GM12872 (cell line): ENCODE data around the gene OIP5.
A peak's percentile ranks its signal among the peaks of the same experiment; 100 is the strongest.

Experiments
- CTCF ChIP-seq: IDR thresholded peaks from 3 replicates; pipeline ENCODE4 v1.5.1; 2011; ENCODE audit warnings: low read depth, mild to moderate bottlenecking, low read length, moderate library complexity; ENCODE audit not compliant: insufficient read depth

Gene OIP5

GRCh38 chr15:41340189-41340695, 7.9 kb upstream of the OIP5 start:
- no peak for TF ChIP-seq CTCF

- TF ChIP-seq CTCF, result no peak
Measured at GRCh38 chr15:41337631-41338522, 5.5 kb upstream of the OIP5 start.

GRCh38 chr15:41337047-41337446, 4.7 kb upstream of the OIP5 start:
- TF ChIP-seq CTCF, result no peak

GRCh38 chr15:41336549-41336948, 4.2 kb upstream of the OIP5 start:
- TF ChIP-seq CTCF, result no peak

- TF ChIP-seq CTCF, result no peak
Measured at GRCh38 chr15:41334293-41335120, 2.1 kb upstream of the OIP5 start.

- no peak for TF ChIP-seq CTCF
Measured at GRCh38 chr15:41333026-41333562, 703 bp upstream of the OIP5 start.

GRCh38 chr15:41331833-41332193, 578 bp downstream of the OIP5 start:
- peak; percentile 67; the same call in 2 of the 3 replicates for TF ChIP-seq CTCF
